HCT116 (cell line): Measurements from ENCODE around the gene RRH. TPM values are rescaled to one million over a fixed set of nuclear protein-coding genes. Genes with fewer than 3 reads are reported as not detected.

ENCODE experiments used
- ATAC-seq: fragments of 200-7000 bp; cut with Tn5 transposase; 2 replicates; pipeline ENCODE4 v1.9.1; 2020; ENCODE audit warnings: mild to moderate bottlenecking, moderate library complexity
- BruUV-seq: library from RNA; stranded (reverse); fragments of 400-500 nt; replicated peaks from 2 replicates; lab custom pipeline; 2021; lab: Mats Ljungman, UMichigan
- CTCF ChIA-PET: fragments of 300-600 bp; sonication (Branson Sonifier 250); formaldehyde crosslinking; loops from one replicate; lab custom pipeline; 2021; ENCODE audit warnings: antibody characterized with exemption; lab: Charles Lee
- POLR2A ChIA-PET: fragments of 300-600, 350-600 bp; sonication (Branson Sonifier 250); formaldehyde crosslinking; loops from one replicate; lab custom pipeline; 2021; ENCODE audit warnings: antibody characterized with exemption; lab: Charles Lee
- RAD21 ChIA-PET, 2 experiments: fragments of 300-600 bp; sonication (Branson Sonifier 250); formaldehyde crosslinking; loops; one replicate each; lab custom pipeline; 2023; ENCODE audit warnings: low total read pairs in 2 of 2; ENCODE audit not compliant: uncharacterized antibody in 2 of 2, unreplicated experiment in 2 of 2, low non-redundant PET in 1 of 2; lab: Charles Lee
- DNase-seq: peaks from one replicate; pipeline ENCODE4 v3.0.0-alpha.2; 2010; ENCODE audit warnings: low read depth, low spot score
- H2AFZ ChIP-seq: fragments of 200-600 bp; shearing (Covaris generic), sonication (generic); 2 replicates; pipeline ENCODE4 v1.6.1; 2017; ENCODE audit warnings: low read depth, mixed run types, mixed read lengths, antibody characterized with exemption, low read length; ENCODE audit not compliant: poor library complexity, severe bottlenecking
- H3K27ac ChIP-seq: 2 replicates; pipeline ENCODE4 v1.5.1; 2012; ENCODE audit warnings: low read depth, low read length
- H3K27me3 ChIP-seq: fragments of 200-600 bp; sonication (generic); 2 replicates; pipeline ENCODE4 v1.6.1; 2016; ENCODE audit warnings: mixed run types, low read length, mixed read lengths; ENCODE audit not compliant: insufficient read depth
- H3K36me3 ChIP-seq, 2 experiments: fragments of 200-500 bp in 1 of 2; fragments of 200-600 bp in 1 of 2; sonication (Bioruptor generic) in 1 of 2; sonication (generic) in 1 of 2; 2 replicates each; pipeline versions ENCODE4 v1.5.1 to v1.6.1; 2014 to 2016; ENCODE audit warnings: low read length in 2 of 2, inconsistent platforms in 1 of 2, mixed read lengths in 1 of 2, mixed run types in 1 of 2; ENCODE audit not compliant: insufficient read depth in 2 of 2, control insufficient read depth in 1 of 2
- H3K4me1 ChIP-seq, 2 experiments: fragments of 200-600 bp in 1 of 2; sonication (generic) in 1 of 2; 2 replicates each; pipeline versions ENCODE4 v1.5.1 to v1.6.1; 2012 to 2017; ENCODE audit warnings: low read length in 2 of 2, inconsistent platforms in 1 of 2, mild to moderate bottlenecking in 1 of 2, mixed read lengths in 1 of 2, mixed run types in 1 of 2, moderate library complexity in 1 of 2; ENCODE audit not compliant: insufficient read depth in 2 of 2, control insufficient read depth in 1 of 2
- H3K4me2 ChIP-seq: fragments of 200-600 bp; sonication (generic); 2 replicates; pipeline ENCODE4 v1.6.1; 2017; ENCODE audit warnings: mixed run types, low read length, mixed read lengths
- H3K4me3 ChIP-seq, 2 experiments: fragments of 200-600 bp in 1 of 2; sonication (generic) in 1 of 2; replicated peaks in 1 of 2; 2 replicates each; pipeline ENCODE4 v1.5.1; 2011 to 2016; ENCODE audit warnings: low read length in 2 of 2, control low read depth in 1 of 2, low read depth in 1 of 2, mild to moderate bottlenecking in 1 of 2, mixed read lengths in 1 of 2, mixed run types in 1 of 2
- H3K79me2 ChIP-seq: fragments of 200-600 bp; sonication (generic); 2 replicates; pipeline ENCODE4 v1.6.1; 2017; ENCODE audit warnings: mild to moderate bottlenecking, mixed run types, low read length, moderate library complexity, mixed read lengths; ENCODE audit not compliant: insufficient read depth
- H3K9ac ChIP-seq: fragments of 200-600 bp; sonication (generic); 2 replicates; pipeline ENCODE4 v1.6.1; 2016; ENCODE audit warnings: low read length, mixed read lengths
- H3K9me2 ChIP-seq: fragments of 200-600 bp; sonication (generic), shearing (Covaris generic); 2 replicates; pipeline ENCODE4 v1.6.1; 2017; ENCODE audit warnings: mixed run types, mild to moderate bottlenecking, moderate library complexity; ENCODE audit not compliant: insufficient read depth
- H3K9me3 ChIP-seq, 2 experiments: fragments of 200-500 bp in 1 of 2; fragments of 200-600 bp in 1 of 2; sonication (Bioruptor generic) in 1 of 2; sonication (generic) in 1 of 2; 2 replicates each; pipeline ENCODE4 v1.6.1; 2014 to 2017; ENCODE audit warnings: low read length in 2 of 2, mixed read lengths in 2 of 2, inconsistent platforms in 1 of 2, low read depth in 1 of 2, mild to moderate bottlenecking in 1 of 2, mixed run types in 1 of 2, moderate library complexity in 1 of 2; ENCODE audit not compliant: control insufficient read depth in 1 of 2, insufficient read depth in 1 of 2
- H4K20me1 ChIP-seq: fragments of 200-600 bp; sonication (generic), shearing (Covaris generic); 2 replicates; pipeline ENCODE4 v1.6.1; 2017; ENCODE audit warnings: mixed run types, mild to moderate bottlenecking, moderate library complexity; ENCODE audit not compliant: insufficient read depth
- ATF3 ChIP-seq: IDR thresholded peaks from 2 replicates; pipeline ENCODE4 v1.6.1; 2012
- CBX3 ChIP-seq: IDR thresholded peaks from 2 replicates; pipeline ENCODE4 v1.6.1; 2012; ENCODE audit warnings: low read depth
- CTCF ChIP-seq, 3 experiments: fragments of 200-600 bp in 1 of 3; sonication (generic) in 1 of 3; IDR thresholded peaks in 2 of 3; conservative IDR thresholded peaks in 1 of 3; 2 replicates each; pipeline ENCODE4 v1.5.1; 2012 to 2017; ENCODE audit warnings: low read depth in 2 of 3, low read length in 2 of 3, antibody characterized with exemption in 1 of 3, borderline replicate concordance in 1 of 3, control low read depth in 1 of 3, mild to moderate bottlenecking in 1 of 3, mixed read lengths in 1 of 3, mixed run types in 1 of 3, moderate library complexity in 1 of 3; ENCODE audit not compliant: insufficient read depth in 1 of 3
- EGR1 ChIP-seq: IDR thresholded peaks from 2 replicates; pipeline ENCODE4 v1.6.1; 2012; ENCODE audit warnings: low read depth
- ELF1 ChIP-seq: IDR thresholded peaks from 2 replicates; pipeline ENCODE4 v1.6.1; 2012; ENCODE audit warnings: low read depth, borderline replicate concordance
- EZH2phosphoT487 ChIP-seq: fragments of 200-600 bp; IDR thresholded peaks from 2 replicates; pipeline ENCODE4 v1.6.1; 2018; ENCODE audit warnings: antibody characterized with exemption, borderline replicate concordance
- MAX ChIP-seq: IDR thresholded peaks from 2 replicates; pipeline ENCODE4 v1.6.1; 2012
- POLR2A ChIP-seq: IDR thresholded peaks from 2 replicates; pipeline ENCODE4 v1.7.0; 2011; ENCODE audit warnings: borderline replicate concordance; ENCODE audit not compliant: insufficient read depth, insufficient read length; ENCODE audit errors: extremely low read depth
- REST ChIP-seq: IDR thresholded peaks from 2 replicates; pipeline ENCODE4 v1.6.1; 2012; ENCODE audit warnings: low read depth
- SIN3A ChIP-seq: IDR thresholded peaks from 2 replicates; pipeline ENCODE4 v1.6.1; 2012; ENCODE audit warnings: low read depth
- ZBTB33 ChIP-seq: IDR thresholded peaks from 2 replicates; pipeline ENCODE4 v1.6.1; 2011; ENCODE audit warnings: mild to moderate bottlenecking, low read length, moderate library complexity; ENCODE audit not compliant: insufficient replicate concordance; ENCODE audit errors: extremely low read depth
- ZNF274 ChIP-seq: fragments of 200-500 bp; sonication (Bioruptor generic); IDR thresholded peaks from 2 replicates; pipeline ENCODE4 v1.6.1; 2014; ENCODE audit warnings: mild to moderate bottlenecking, low read depth, low read length, inconsistent platforms
- intact Hi-C: fragments of 100-400 bp; cut with micrococcal nuclease; formaldehyde crosslinking; loops from 2 replicates; pipeline ENCODE4 v1.10.0; 2022
- total RNA-seq: library from RNA; stranded (reverse); gene quantifications from one replicate; pipeline ENCODE4 v1.2.1, GENCODE V29; 2021; ENCODE audit not compliant: unreplicated experiment

RRH gene
- total RNA-seq, 1 experiment from 2014 or later, result 0.42 TPM

- no peak for TF ChIP-seq SIN3A
- TF ChIP-seq ELF1, result no peak
- TF ChIP-seq ZNF274, result no peak
- TF ChIP-seq REST, result no peak
- no peak for TF ChIP-seq ATF3
- no peak for TF ChIP-seq ZBTB33
- no peak for TF ChIP-seq CBX3
- no peak for TF ChIP-seq CTCF (IDR thresholded peaks at IDR 0.05 in 2 of 3, conservative IDR thresholded peaks at IDR 0.05 in 1 of 3; ENCODE audit: borderline replicate concordance in 1 of 3, insufficient read depth in 1 of 3, low read depth in 2 of 3, low read length in 2 of 3)
- no peak for TF ChIP-seq EGR1
- TF ChIP-seq POLR2A, result no peak
- TF ChIP-seq EZH2phosphoT487, result no peak
- no peak for TF ChIP-seq MAX
- Histone ChIP-seq H3K4me2 (no peak overlapping the region), H3K4me3 (no peak overlapping the region), H3K9me2 (no peaks in the 10 kb centered on the region), H3K4me1 (no peaks in the 10 kb centered on the region), H3K27me3 (no peaks in the 10 kb centered on the region), H3K27ac (no peak overlapping the region), H3K9me3 (no peaks in the 10 kb centered on the region), H3K36me3 (no peaks in the 10 kb centered on the region), H4K20me1 (no peaks in the 10 kb centered on the region), H3K79me2 (no peaks in the 10 kb centered on the region), H2AFZ (no peak overlapping the region), H3K9ac (no peak overlapping the region)
- ChIA-PET RAD21 (no interaction called here), POLR2A (no interaction called here), CTCF (no interaction called here)
- DNase-seq (no peak), ATAC-seq (no peak)
- BruUV-seq, result no TSS peak
- intact Hi-C loops, result no loop called here
These were observed 40.0 kb upstream of the RRH start for GRCh38 chr4:109787807-109788206.
